Small intestine (tissue), 7 donors: ENCODE measurements around the gene SMARCC1. TPM values are rescaled to one million over a fixed set of nuclear protein-coding genes. Genes with fewer than 3 reads are reported as not detected.

Experiments
- DNase-seq, 2 donors: peaks; one replicate each; pipeline versions ENCODE4 v3.0.0 to v3.0.0-alpha.2; 2013
- FAIRE-seq: peaks from 2 replicates; lab custom pipeline; 2012; peaks lifted over from hg19 to GRCh38; lab: Jason Lieb, UNC
- H3K27ac ChIP-seq, 3 donors: one replicate each; pipeline ENCODE4 v1.5.1; 2013; ENCODE audit warnings: low read length in 2 of 3, mild to moderate bottlenecking in 2 of 3, control low read depth in 1 of 3, inconsistent platforms in 1 of 3, low read depth in 1 of 3, moderate library complexity in 1 of 3
- H3K27me3 ChIP-seq, 3 donors: one replicate each; pipeline ENCODE4 v1.6.1; 2013; ENCODE audit warnings: low read length in 3 of 3, inconsistent platforms in 1 of 3; ENCODE audit not compliant: control insufficient read depth in 3 of 3, insufficient read depth in 3 of 3
- H3K36me3 ChIP-seq, 3 donors: one replicate each; pipeline ENCODE4 v1.6.1; 2013; ENCODE audit warnings: low read length in 3 of 3, inconsistent platforms in 1 of 3, low read depth in 1 of 3, mild to moderate bottlenecking in 1 of 3, moderate library complexity in 1 of 3; ENCODE audit not compliant: control insufficient read depth in 3 of 3, insufficient read depth in 2 of 3
- H3K4me1 ChIP-seq, 3 donors: one replicate each; pipeline ENCODE4 v1.6.1; 2013; ENCODE audit warnings: low read length in 2 of 3, inconsistent platforms in 1 of 3, low read depth in 1 of 3, mild to moderate bottlenecking in 1 of 3, moderate library complexity in 1 of 3; ENCODE audit not compliant: control insufficient read depth in 3 of 3, insufficient read depth in 2 of 3
- H3K4me3 ChIP-seq, 3 donors: one replicate each; pipeline ENCODE4 v1.5.1; 2013; ENCODE audit warnings: low read length in 3 of 3, control low read depth in 1 of 3, inconsistent platforms in 1 of 3, low read depth in 1 of 3, mild to moderate bottlenecking in 1 of 3, moderate library complexity in 1 of 3
- H3K9me3 ChIP-seq, 2 donors: one replicate each; pipeline ENCODE4 v1.6.1; 2013; ENCODE audit warnings: low read depth in 1 of 2, low read length in 1 of 2; ENCODE audit not compliant: control insufficient read depth in 2 of 2, insufficient read depth in 1 of 2
- WGBS, 3 donors: extraction: QIAGEN DNeasy Blood & Tissue Kit; methylation state at CpG; one replicate each; pipeline ENCODE4 v1.1.7; 2013; 5-methylcytosine and 5-hydroxymethylcytosine counted together
- polyA plus RNA-seq, 4 donors: library from polyadenylated mRNA; stranded (reverse) in 3 of 4; unstranded in 1 of 4; fragments of 200-250 nt in 3 of 4; fragments of 120-200 nt in 1 of 4; gene quantifications; one replicate each; pipeline versions ENCODE4 v1.2.1 to v1.2.3, GENCODE V29; 2013
- donor health status: healthy with polysubstance abuse.
- donor health status: control.
- donor health status: control.
- donor health status: Bipolar disorder and iron deficiency.
- donor health status: healthy.

The SMARCC1 gene
- polyA plus RNA-seq, 4 donors = 10.7 to 52.6 (median 19.4) TPM

GRCh38 chr3:47678446-47679338 lies 103.0 kb downstream of the SMARCC1 start:
- Histone ChIP-seq H3K9me3 (no peaks in the 10 kb centered on the region), H3K27ac (no peak overlapping the region), H3K4me1 (no peaks in the 10 kb centered on the region), H3K36me3 (peaks cover 13 to 37% (median 13%) of the 10 kb centered on the region in 3 donors), H3K27me3 (no peaks in the 10 kb centered on the region), H3K4me3 (no peak overlapping the region)
- DNase-seq (no peak), FAIRE-seq (no peak)
- WGBS, 3 donors = 84 to 90% (median 84%) methylated on average over 6 of the region's 6 CpGs

GRCh38 chr3:47669026-47669749 lies 112.5 kb downstream of the SMARCC1 start:
- no peak overlapping the region for H3K27ac ChIP-seq
- H3K36me3 ChIP-seq = peaks cover 2 to 29% (median 6%) of the 10 kb centered on the region in 3 donors
- WGBS, 3 donors = 83 to 89% (median 88%) methylated on average over 3 of the region's 3 CpGs
- H3K27me3 ChIP-seq = no peaks in the 10 kb centered on the region
- no peak for DNase-seq
- no peaks in the 10 kb centered on the region for H3K4me1 ChIP-seq
- H3K4me3 ChIP-seq = no peak overlapping the region
- H3K9me3 ChIP-seq = no peaks in the 10 kb centered on the region
- no peak for FAIRE-seq

- H3K36me3 ChIP-seq = peaks cover 2 to 35% (median 9%) of the 10 kb centered on the region in 3 donors
- FAIRE-seq = no peak
- no peaks in the 10 kb centered on the region for H3K27me3 ChIP-seq
- no peaks in the 10 kb centered on the region for H3K9me3 ChIP-seq
- no peaks in the 10 kb centered on the region for H3K4me1 ChIP-seq
- no peak overlapping the region for H3K4me3 ChIP-seq
- H3K27ac ChIP-seq = no peak overlapping the region
- peak in 1 of 2 donors; percentile 46 for DNase-seq
- 76 to 83% (median 80%) methylated on average over 2 of the region's 2 CpGs for WGBS, 3 donors
Observed at GRCh38 chr3:47666118-47666517, 115.6 kb downstream of the SMARCC1 start.

- FAIRE-seq = no peak
- H3K4me1 ChIP-seq = no peaks in the 10 kb centered on the region
- no peak overlapping the region for H3K27ac ChIP-seq
- H3K27me3 ChIP-seq = no peaks in the 10 kb centered on the region
- no peaks in the 10 kb centered on the region for H3K9me3 ChIP-seq
- 80 to 94% (median 92%) methylated on average over 2 of the region's 2 CpGs for WGBS, 3 donors
- no peak for DNase-seq
- peaks cover 2 to 28% (median 2%) of the 10 kb centered on the region in 3 donors for H3K36me3 ChIP-seq
- H3K4me3 ChIP-seq = no peak overlapping the region
Observed at GRCh38 chr3:47664519-47664918, 117.2 kb downstream of the SMARCC1 start.

GRCh38 chr3:47663630-47664240 lies 118.0 kb downstream of the SMARCC1 start:
- Histone ChIP-seq H3K27me3 (no peaks in the 10 kb centered on the region), H3K9me3 (peaks cover 0 to 2% of the 10 kb centered on the region in 2 donors), H3K27ac (no peak overlapping the region), H3K4me3 (no peak overlapping the region), H3K4me1 (no peaks in the 10 kb centered on the region), H3K36me3 (peaks cover 2 to 30% (median 2%) of the 10 kb centered on the region in 3 donors)
- DNase-seq = no peak
- no peak for FAIRE-seq
- 95 to 99% (median 96%) methylated on average over 16 of the region's 16 CpGs for WGBS, 3 donors

- FAIRE-seq = no peak
- peaks cover 0 to 3% of the 10 kb centered on the region in 2 donors for H3K9me3 ChIP-seq
- no peak overlapping the region for H3K4me3 ChIP-seq
- no peak overlapping the region for H3K27ac ChIP-seq
- no peaks in the 10 kb centered on the region for H3K4me1 ChIP-seq
- WGBS, 3 donors = 69 to 85% (median 76%) methylated on average over 5 of the region's 5 CpGs
- H3K27me3 ChIP-seq = no peaks in the 10 kb centered on the region
- no peak for DNase-seq
- H3K36me3 ChIP-seq = peaks cover 2 to 31% (median 2%) of the 10 kb centered on the region in 3 donors
Observed at GRCh38 chr3:47661121-47661752, 120.5 kb downstream of the SMARCC1 start.

- FAIRE-seq (no peak), DNase-seq (no peak)
- Histone ChIP-seq H3K27me3 (no peaks in the 10 kb centered on the region), H3K4me3 (no peak overlapping the region), H3K27ac (no peak overlapping the region), H3K4me1 (peaks cover 0 to 3% (median 0%) of the 10 kb centered on the region in 3 donors), H3K36me3 (peaks cover 2 to 31% (median 2%) of the 10 kb centered on the region in 3 donors), H3K9me3 (peaks cover 0 to 3% of the 10 kb centered on the region in 2 donors)
- 96 to 100% (median 100%) methylated on average over 1 of the region's 1 CpG for WGBS, 3 donors
Observed at GRCh38 chr3:47658444-47658843, 123.2 kb downstream of the SMARCC1 start.

- 92 to 99% (median 93%) methylated on average over 3 of the region's 3 CpGs for WGBS, 3 donors
- FAIRE-seq = no peak
Observed at GRCh38 chr3:47652142-47652541, 129.6 kb downstream of the SMARCC1 start.

More at GRCh38 chr3:47652142-47652541, 129.6 kb downstream of the SMARCC1 start:
- H3K36me3 ChIP-seq = peaks cover 2 to 30% (median 2%) of the 10 kb centered on the region in 3 donors
- H3K9me3 ChIP-seq = no peaks in the 10 kb centered on the region
- no peak for DNase-seq
- no peak overlapping the region for H3K27ac ChIP-seq
- no peaks in the 10 kb centered on the region for H3K27me3 ChIP-seq
- H3K4me3 ChIP-seq = no peak overlapping the region
- peaks cover 0 to 3% (median 0%) of the 10 kb centered on the region in 3 donors for H3K4me1 ChIP-seq
